WTC11 (cell line): ENCODE data around the gene KIF21A. TPM values are rescaled to one million over a fixed set of nuclear protein-coding genes. Genes with fewer than 3 reads are reported as not detected.

Experiments
- ATAC-seq: fragments of 200-7000 bp; cut with Tn5 transposase; 2 replicates; pipeline ENCODE4 v1.10.0; 2021; ENCODE audit warnings: mild to moderate bottlenecking, moderate library complexity
- CTCF ChIA-PET: fragments of 300-600 bp; sonication (Branson Sonifier 250); formaldehyde crosslinking; loops from one replicate; lab custom pipeline; 2021; ENCODE audit warnings: antibody characterized with exemption; lab: Charles Lee
- POLR2A ChIA-PET: fragments of 350-600 bp; sonication (Branson Sonifier 250); formaldehyde crosslinking; loops from one replicate; lab custom pipeline; 2021; ENCODE audit warnings: antibody characterized with exemption; lab: Charles Lee
- DNase-seq: peaks from one replicate; pipeline ENCODE4 v3.0.0; 2021; ENCODE audit warnings: low spot score
- H3K27ac Mint-ChIP-seq: 2 replicates; pipeline ENCODE4 v1.8.0; 2021; ENCODE audit warnings: mixed read lengths
- H3K27me3 Mint-ChIP-seq: 2 replicates; pipeline ENCODE4 v1.8.0; 2021; ENCODE audit warnings: low read depth, mild to moderate bottlenecking, moderate library complexity, mixed read lengths
- H3K36me3 Mint-ChIP-seq: 2 replicates; pipeline ENCODE4 v1.8.0; 2021; ENCODE audit warnings: mixed read lengths
- H3K4me1 Mint-ChIP-seq: 2 replicates; pipeline ENCODE4 v1.8.0; 2022; ENCODE audit warnings: mixed read lengths
- H3K4me3 Mint-ChIP-seq: 2 replicates; pipeline ENCODE4 v1.8.0; 2021; ENCODE audit warnings: mild to moderate bottlenecking, moderate library complexity, mixed read lengths
- H3K9me3 Mint-ChIP-seq: 2 replicates; pipeline ENCODE4 v1.8.0; 2021; ENCODE audit warnings: mixed read lengths
- CBFB ChIP-seq: sonication (generic); formaldehyde crosslinking; IDR thresholded peaks from 2 replicates; pipeline ENCODE4 v1.8.1; 2022; ENCODE audit warnings: mild to moderate bottlenecking, low read depth, missing genetic modification reagents
- CREM ChIP-seq: sonication (generic); formaldehyde crosslinking; IDR thresholded peaks from 2 replicates; pipeline ENCODE4 v1.8.1; 2022; ENCODE audit warnings: mild to moderate bottlenecking, missing genetic modification reagents, moderate library complexity
- FOXK1 ChIP-seq: sonication (generic); formaldehyde crosslinking; IDR thresholded peaks from 2 replicates; pipeline ENCODE4 v1.8.0; 2022; ENCODE audit warnings: mild to moderate bottlenecking, moderate library complexity, missing genetic modification reagents
- FOXP4 ChIP-seq: sonication (generic); formaldehyde crosslinking; IDR thresholded peaks from 2 replicates; pipeline ENCODE4 v1.8.0; 2022; ENCODE audit warnings: mild to moderate bottlenecking, missing genetic modification reagents
- HMGA2 ChIP-seq: fragments of 250-450 bp; sonication (Bioruptor Pico); IDR thresholded peaks from 2 replicates; pipeline ENCODE4 v1.4.0; 2021; ENCODE audit warnings: mild to moderate bottlenecking, moderate library complexity
- MYBL2 ChIP-seq: sonication (generic); formaldehyde crosslinking; IDR thresholded peaks from 2 replicates; pipeline ENCODE4 v1.8.1; 2023; ENCODE audit warnings: mild to moderate bottlenecking, moderate library complexity, missing genetic modification reagents
- NFE2L1 ChIP-seq: sonication (generic); formaldehyde crosslinking; IDR thresholded peaks from 2 replicates; pipeline ENCODE4 v1.8.1; 2023; ENCODE audit warnings: missing genetic modification reagents
- NR3C1 ChIP-seq: sonication (generic); formaldehyde crosslinking; conservative IDR thresholded peaks from 2 replicates; pipeline ENCODE4 v1.8.1; 2023; ENCODE audit warnings: low read depth, mild to moderate bottlenecking, missing genetic modification reagents
- RORB ChIP-seq: fragments of 250-450 bp; sonication (Bioruptor Pico); IDR thresholded peaks from 2 replicates; pipeline ENCODE4 v1.9.0; 2021; ENCODE audit warnings: mild to moderate bottlenecking
- SMAD4 ChIP-seq: sonication (generic); formaldehyde crosslinking; IDR thresholded peaks from 2 replicates; pipeline ENCODE4 v1.8.0; 2022; ENCODE audit warnings: mild to moderate bottlenecking, missing genetic modification reagents
- SP1 ChIP-seq: sonication (generic); formaldehyde crosslinking; conservative IDR thresholded peaks from 2 replicates; pipeline ENCODE4 v1.8.1; 2022; ENCODE audit warnings: missing genetic modification reagents
- TCF7 ChIP-seq: sonication (generic); formaldehyde crosslinking; IDR thresholded peaks from 2 replicates; pipeline ENCODE4 v1.8.0; 2022; ENCODE audit warnings: mild to moderate bottlenecking, low read depth, missing genetic modification reagents, moderate library complexity
- TEAD4 ChIP-seq: sonication (generic); formaldehyde crosslinking; IDR thresholded peaks from 2 replicates; pipeline ENCODE4 v1.8.0; 2022; ENCODE audit warnings: mild to moderate bottlenecking, missing genetic modification reagents
- ZNF281 ChIP-seq: sonication (generic); formaldehyde crosslinking; IDR thresholded peaks from 2 replicates; pipeline ENCODE4 v1.8.0; 2023; ENCODE audit warnings: mild to moderate bottlenecking, missing genetic modification reagents
- ZNF416 ChIP-seq: fragments of 250-450 bp; sonication (Bioruptor Pico); IDR thresholded peaks from 2 replicates; pipeline ENCODE4 v1.9.0; 2021; ENCODE audit warnings: mild to moderate bottlenecking, inconsistent platforms
- ZNF423 ChIP-seq: fragments of 250-450 bp; sonication (Bioruptor Pico); IDR thresholded peaks from 2 replicates; pipeline ENCODE4 v2.1.2; 2022; ENCODE audit warnings: mild to moderate bottlenecking, moderate library complexity
- ZNF671 ChIP-seq: fragments of 250-450 bp; sonication (Bioruptor Pico); IDR thresholded peaks from 2 replicates; pipeline ENCODE4 v1.8.0; 2021; ENCODE audit warnings: mild to moderate bottlenecking
- total RNA-seq: library from RNA; stranded (reverse); gene quantifications from 3 replicates; pipeline ENCODE4 v1.2.3, GENCODE V29; 2021
- TF ChIP-seq, protein P1 (sequence below): sonication (generic); formaldehyde crosslinking; IDR thresholded peaks from 2 replicates; pipeline ENCODE4 v1.8.1; 2023; ENCODE audit warnings: mild to moderate bottlenecking, moderate library complexity, missing genetic modification reagents
- TF ChIP-seq, protein P2 (sequence below): sonication (generic); formaldehyde crosslinking; IDR thresholded peaks from 2 replicates; pipeline ENCODE4 v1.8.0; 2023; ENCODE audit warnings: missing genetic modification reagents, mild to moderate bottlenecking, borderline replicate concordance

KIF21A gene
- total RNA-seq, 1 experiment from 2014 or later, result 34.7 TPM

- no peak for TF ChIP-seq ZNF281 (CRISPR knock-in tag)
- no peak for TF ChIP-seq FOXP4 (CRISPR knock-in tag)
- no peak for TF ChIP-seq TEAD4 (CRISPR knock-in tag)
- no peak for TF ChIP-seq NFE2L1 (CRISPR knock-in tag)
- no peak for TF ChIP-seq ZNF671 (CRISPR knock-in tag)
- no peak for TF ChIP-seq RORB
- no peak for TF ChIP-seq CREM (CRISPR knock-in tag)
- no peak for TF ChIP-seq SMAD4 (CRISPR knock-in tag)
- TF ChIP-seq CBFB (CRISPR knock-in tag), result no peak
These were observed 93.8 kb downstream of the KIF21A start (continued) for GRCh38 chr12:39348941-39349626.

GRCh38 chr12:39348523-39348922, 94.4 kb downstream of the KIF21A start:
- Mint-ChIP-seq H3K4me3 (no peak overlapping the region), H3K4me1 (peaks cover 16% of the 10 kb centered on the region), H3K36me3 (no peaks in the 10 kb centered on the region), H3K27ac (peak overlapping the region; percentile 5; the same call in 1 of the 2 replicates), H3K9me3 (no peaks in the 10 kb centered on the region), H3K27me3 (no peaks in the 10 kb centered on the region)
- ATAC-seq (no peak), DNase-seq (no peak)
- POLR2A ChIA-PET, result no interaction called here
- CTCF ChIA-PET, result interaction anchor here (0.7 to 1.6 kb wide), 3 partner anchors 27 to 95 kb away, joined by 3 to 9 read pairs (median 4); no protein-coding TSS in a partner anchor
- TF ChIP-seq MYBL2 (CRISPR knock-in tag), result no peak
- TF ChIP-seq NR3C1 (CRISPR knock-in tag), result no peak
- no peak for TF ChIP-seq TCF7 (CRISPR knock-in tag)
- no peak for TF ChIP-seq HMGA2 (CRISPR knock-in tag)
- no peak for TF ChIP-seq CBFB (CRISPR knock-in tag)
- no peak for TF ChIP-seq ZNF416 (CRISPR knock-in tag)
- no peak for TF ChIP-seq FOXK1
- no peak for TF ChIP-seq SP1 (CRISPR knock-in tag)

- TF ChIP-seq ZNF423 (CRISPR knock-in tag), result no peak
- H3K27me3 Mint-ChIP-seq, result no peaks in the 10 kb centered on the region
- H3K4me3 Mint-ChIP-seq, result no peak overlapping the region
- no peak for ATAC-seq
- H3K27ac Mint-ChIP-seq, result no peak overlapping the region
- CTCF ChIA-PET, result no interaction called here
- peaks cover 16% of the 10 kb centered on the region for H3K4me1 Mint-ChIP-seq
- H3K9me3 Mint-ChIP-seq, result no peaks in the 10 kb centered on the region
- POLR2A ChIA-PET, result no interaction called here
- DNase-seq, result no peak
- peaks cover 11% of the 10 kb centered on the region for H3K36me3 Mint-ChIP-seq
These were observed 98.0 kb downstream of the KIF21A start for GRCh38 chr12:39344926-39345325.

DNA sequence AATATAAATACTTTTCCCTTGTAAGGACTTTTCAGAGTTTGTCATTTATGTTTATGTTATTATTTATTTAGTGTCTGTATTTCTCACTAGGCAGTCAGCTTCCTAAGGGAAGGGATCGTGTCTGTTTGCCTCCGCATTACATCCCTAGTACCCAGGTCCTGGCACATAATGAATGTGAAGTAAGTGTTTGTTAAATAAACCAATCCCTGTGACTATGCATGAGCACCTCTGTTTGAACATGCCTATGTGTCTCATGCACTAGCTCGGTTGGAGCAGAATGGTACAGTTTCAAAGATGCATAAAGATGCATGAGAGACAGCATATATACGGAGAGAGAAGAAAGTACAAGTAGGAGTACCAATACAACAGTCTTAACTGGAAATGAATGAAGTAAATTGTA, 99.3 kb downstream of the KIF21A start:
- Mint-ChIP-seq H3K9me3 (no peaks in the 10 kb centered on the region), H3K27me3 (no peaks in the 10 kb centered on the region), H3K36me3 (peaks cover 11% of the 10 kb centered on the region), H3K4me3 (no peak overlapping the region), H3K27ac (no peak overlapping the region; the same call in 1 of the 2 replicates), H3K4me1 (peaks cover 11% of the 10 kb centered on the region)
- ChIA-PET POLR2A (no interaction called here), CTCF (no interaction called here)
- DNase-seq, result no peak
- ATAC-seq, result no peak
- TF ChIP-seq, protein P1, sequence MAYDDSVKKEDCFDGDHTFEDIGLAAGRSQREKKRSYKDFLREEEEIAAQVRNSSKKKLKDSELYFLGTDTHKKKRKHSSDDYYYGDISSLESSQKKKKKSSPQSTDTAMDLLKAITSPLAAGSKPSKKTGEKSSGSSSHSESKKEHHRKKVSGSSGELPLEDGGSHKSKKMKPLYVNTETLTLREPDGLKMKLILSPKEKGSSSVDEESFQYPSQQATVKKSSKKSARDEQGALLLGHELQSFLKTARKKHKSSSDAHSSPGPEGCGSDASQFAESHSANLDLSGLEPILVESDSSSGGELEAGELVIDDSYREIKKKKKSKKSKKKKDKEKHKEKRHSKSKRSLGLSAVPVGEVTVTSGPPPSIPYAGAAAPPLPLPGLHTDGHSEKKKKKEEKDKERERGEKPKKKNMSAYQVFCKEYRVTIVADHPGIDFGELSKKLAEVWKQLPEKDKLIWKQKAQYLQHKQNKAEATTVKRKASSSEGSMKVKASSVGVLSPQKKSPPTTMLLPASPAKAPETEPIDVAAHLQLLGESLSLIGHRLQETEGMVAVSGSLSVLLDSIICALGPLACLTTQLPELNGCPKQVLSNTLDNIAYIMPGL (CRISPR knock-in tag), result no peak
- TF ChIP-seq NR3C1 (CRISPR knock-in tag), result no peak
- TF ChIP-seq, protein P2, sequence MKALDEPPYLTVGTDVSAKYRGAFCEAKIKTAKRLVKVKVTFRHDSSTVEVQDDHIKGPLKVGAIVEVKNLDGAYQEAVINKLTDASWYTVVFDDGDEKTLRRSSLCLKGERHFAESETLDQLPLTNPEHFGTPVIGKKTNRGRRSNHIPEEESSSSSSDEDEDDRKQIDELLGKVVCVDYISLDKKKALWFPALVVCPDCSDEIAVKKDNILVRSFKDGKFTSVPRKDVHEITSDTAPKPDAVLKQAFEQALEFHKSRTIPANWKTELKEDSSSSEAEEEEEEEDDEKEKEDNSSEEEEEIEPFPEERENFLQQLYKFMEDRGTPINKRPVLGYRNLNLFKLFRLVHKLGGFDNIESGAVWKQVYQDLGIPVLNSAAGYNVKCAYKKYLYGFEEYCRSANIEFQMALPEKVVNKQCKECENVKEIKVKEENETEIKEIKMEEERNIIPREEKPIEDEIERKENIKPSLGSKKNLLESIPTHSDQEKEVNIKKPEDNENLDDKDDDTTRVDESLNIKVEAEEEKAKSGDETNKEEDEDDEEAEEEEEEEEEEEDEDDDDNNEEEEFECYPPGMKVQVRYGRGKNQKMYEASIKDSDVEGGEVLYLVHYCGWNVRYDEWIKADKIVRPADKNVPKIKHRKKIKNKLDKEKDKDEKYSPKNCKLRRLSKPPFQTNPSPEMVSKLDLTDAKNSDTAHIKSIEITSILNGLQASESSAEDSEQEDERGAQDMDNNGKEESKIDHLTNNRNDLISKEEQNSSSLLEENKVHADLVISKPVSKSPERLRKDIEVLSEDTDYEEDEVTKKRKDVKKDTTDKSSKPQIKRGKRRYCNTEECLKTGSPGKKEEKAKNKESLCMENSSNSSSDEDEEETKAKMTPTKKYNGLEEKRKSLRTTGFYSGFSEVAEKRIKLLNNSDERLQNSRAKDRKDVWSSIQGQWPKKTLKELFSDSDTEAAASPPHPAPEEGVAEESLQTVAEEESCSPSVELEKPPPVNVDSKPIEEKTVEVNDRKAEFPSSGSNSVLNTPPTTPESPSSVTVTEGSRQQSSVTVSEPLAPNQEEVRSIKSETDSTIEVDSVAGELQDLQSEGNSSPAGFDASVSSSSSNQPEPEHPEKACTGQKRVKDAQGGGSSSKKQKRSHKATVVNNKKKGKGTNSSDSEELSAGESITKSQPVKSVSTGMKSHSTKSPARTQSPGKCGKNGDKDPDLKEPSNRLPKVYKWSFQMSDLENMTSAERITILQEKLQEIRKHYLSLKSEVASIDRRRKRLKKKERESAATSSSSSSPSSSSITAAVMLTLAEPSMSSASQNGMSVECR (CRISPR knock-in tag), result no peak
